DMS53 (cell line): ENCODE results near the gene RMND1.

ENCODE experiments used
- DNase-seq: peaks from one replicate; lab custom pipeline; 2025; lab: John Stamatoyannopoulos, UW

The RMND1 gene

GRCh38 chr6:151414641-151415260, 37.2 kb downstream of the RMND1 start:
- DNase-seq, result no peak

DNA sequence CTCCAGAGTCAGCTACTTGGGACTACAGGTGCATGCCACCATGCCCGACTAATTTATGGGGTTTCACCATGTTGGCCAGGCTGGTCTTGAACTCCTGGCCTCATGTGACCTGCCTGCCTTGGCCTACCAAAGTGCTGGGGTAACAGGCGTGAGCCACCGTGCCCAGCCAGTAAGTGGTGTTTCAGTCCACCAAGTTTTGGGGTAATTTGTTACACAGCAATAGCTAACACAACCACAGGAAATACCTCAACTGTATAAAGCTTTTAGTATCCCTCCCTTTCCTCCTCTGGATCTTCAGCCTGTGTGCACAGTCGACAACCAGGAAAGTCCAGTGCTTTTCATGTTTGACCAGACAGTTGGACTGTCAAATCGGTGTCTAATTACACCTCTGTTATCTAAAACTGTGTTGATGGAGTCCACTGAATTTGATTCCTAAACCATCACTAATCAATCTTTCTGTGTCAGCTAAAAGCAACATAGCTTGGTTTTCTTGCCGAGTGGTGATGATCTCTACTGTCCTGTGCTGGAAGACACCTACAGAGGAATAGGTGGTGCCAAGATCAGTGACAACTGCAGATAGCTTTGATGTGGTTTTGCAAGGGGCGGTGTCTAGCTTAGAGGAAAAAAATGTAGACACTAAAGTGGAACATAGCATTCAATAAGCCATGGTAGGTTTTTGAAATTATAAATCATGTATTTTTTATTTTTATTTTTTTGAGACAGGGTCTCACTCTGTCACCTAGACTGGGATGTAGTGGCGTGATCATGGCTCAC, 38.4 kb downstream of the RMND1 start:
- DNase-seq, result no peak

DNA sequence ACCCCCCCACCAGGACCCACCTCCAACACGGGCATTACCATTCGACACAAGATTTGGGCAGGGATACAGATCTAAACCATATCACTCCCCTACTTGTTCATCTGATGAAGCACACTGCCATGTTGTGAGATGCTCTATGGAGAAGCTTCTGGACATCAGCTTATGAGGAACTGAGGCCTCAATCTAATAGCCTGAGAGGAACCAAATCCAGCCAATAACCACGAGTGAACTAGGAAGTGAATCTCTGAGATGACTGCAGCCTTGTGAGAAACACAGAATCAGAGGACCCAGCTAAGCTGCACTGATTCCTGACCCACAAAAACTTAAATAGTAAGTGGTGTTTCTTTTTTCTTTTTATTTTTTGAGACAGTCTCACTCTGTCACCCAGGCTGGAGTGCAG, 39.0 kb downstream of the RMND1 start:
- DNase-seq, result no peak

- no peak for DNase-seq
These were observed 42.2 kb downstream of the RMND1 start for GRCh38 chr6:151409679-151410078.

GRCh38 chr6:151409260-151409659, 42.7 kb downstream of the RMND1 start:
- no peak for DNase-seq

GRCh38 chr6:151408858-151409257, 43.1 kb downstream of the RMND1 start:
- no peak for DNase-seq

DNA sequence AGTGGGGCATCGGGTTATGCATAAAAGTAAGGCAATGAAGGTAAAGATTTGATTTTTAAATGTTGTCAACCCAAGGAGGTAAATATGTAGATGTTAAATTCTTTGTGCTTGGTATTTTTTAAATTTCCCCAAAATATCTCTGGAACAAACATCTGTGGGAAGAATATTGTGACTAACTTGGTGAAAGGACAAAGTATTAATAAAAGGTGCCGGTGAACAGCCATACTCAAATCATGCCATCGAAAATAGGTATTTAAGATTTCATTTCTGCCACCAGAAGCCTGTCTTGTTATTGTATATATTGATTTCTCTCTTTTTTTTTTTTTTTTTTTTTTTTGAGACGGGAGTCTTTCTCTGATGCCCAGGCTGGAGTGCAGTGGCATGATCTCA, 48.0 kb downstream of the RMND1 start:
- DNase-seq, result no peak

GRCh38 chr6:151402228-151402627, 49.7 kb downstream of the RMND1 start:
- peak; percentile 14 for DNase-seq

DNA sequence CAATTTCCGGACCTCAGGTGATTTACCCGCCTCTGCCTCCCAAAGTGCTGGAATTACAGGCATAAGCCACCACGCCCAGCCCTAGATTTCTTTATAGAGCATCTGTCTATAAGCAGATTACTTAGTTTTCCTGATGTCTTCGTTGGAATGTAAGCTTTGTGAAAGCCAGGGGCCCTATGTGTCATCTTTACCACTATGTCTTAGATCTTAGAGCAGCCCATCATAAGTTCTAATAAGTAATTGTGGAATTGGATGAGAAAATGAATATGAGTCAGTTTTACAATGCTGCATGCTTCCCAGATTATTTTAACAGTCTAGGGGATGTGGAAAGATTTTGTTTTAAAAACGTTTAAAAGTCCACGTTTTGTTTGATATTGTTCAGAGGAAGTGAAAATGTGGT, 51.5 kb downstream of the RMND1 start:
- DNase-seq, result no peak

DNA sequence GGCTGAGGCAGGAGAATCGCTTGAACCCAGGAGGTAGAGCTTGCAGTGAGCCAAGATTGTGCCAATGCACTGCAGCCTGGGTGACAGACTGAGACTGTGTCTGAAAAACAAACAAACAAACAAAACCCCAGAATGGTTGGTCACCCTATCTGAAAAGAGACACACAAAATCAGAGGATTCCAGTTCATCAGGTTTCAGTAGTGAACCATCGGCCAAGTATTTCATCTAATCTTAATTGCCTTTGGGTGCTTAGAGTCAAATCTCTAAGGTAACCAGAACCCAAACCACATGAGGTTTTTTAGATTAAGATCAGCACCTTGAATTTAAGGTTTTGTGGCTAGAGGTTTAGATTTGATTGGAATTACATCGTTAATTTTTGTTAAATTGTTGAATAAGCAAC, 52.2 kb downstream of the RMND1 start:
- no peak for DNase-seq

DNA sequence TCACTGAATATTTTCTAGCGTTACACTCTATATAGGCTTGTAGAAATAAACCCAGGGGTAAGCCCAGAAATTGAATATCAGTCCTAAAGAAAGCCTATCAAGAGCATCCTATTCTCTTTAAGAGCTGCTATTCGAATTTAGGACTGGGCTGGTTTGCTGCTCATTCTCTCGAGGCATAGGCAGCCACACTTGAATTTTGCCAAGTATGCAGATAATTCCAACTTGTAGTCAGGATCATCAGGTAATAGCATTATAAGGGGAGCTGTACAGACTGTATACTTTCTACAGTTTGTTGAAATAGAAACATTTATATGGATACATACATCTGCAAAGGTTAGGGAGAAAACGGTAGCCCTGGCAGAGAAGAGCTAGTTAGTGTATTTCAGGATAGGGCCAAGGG, 58.5 kb downstream of the RMND1 start:
- DNase-seq, result no peak

GRCh38 chr6:151392427-151392826, 59.5 kb downstream of the RMND1 start:
- DNase-seq, result no peak

GRCh38 chr6:151391471-151392413, 60.2 kb downstream of the RMND1 start, which contains the start of gene ZBTB2:
TSS of gene ZBTB2 (minus strand) at chr6:151391559. CDS start at chr6:151373637, 17,922 bp downstream.
- DNase-seq, result peak; percentile 89

GRCh38 chr6:151390851-151391470, 61.0 kb downstream of the RMND1 start:
- peak; percentile 84 for DNase-seq

DNA sequence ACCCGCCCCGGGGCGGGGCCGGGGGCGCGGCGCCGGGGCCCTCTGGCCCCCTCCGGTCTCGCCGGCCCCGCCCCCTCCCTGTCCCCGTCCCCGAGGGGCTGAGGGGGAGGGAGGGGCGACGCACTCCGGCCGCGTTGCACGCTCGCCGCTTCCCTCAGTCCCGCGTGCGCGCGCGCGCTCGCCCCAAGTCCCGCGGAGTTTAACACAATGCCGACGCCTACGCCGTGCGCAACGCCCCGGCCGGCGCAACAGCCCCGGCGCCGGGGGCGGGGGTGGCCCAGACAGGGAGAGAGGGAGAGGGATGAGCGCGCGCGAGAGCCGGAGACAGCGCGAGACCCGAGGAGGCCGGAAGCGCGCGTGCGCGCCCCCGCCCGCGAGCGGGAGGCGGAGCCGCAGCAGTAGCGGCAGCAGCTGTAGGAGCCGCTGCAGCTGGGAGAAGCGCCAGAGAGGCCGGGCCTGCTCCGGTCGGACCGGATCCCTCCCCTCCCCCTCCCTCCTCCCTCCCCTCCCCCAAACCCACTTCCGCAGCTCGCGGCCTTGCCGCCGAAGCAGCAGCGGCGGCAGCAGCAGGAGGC, 61.6 kb downstream of the RMND1 start:
- DNase-seq, result peak; percentile 98

DNA sequence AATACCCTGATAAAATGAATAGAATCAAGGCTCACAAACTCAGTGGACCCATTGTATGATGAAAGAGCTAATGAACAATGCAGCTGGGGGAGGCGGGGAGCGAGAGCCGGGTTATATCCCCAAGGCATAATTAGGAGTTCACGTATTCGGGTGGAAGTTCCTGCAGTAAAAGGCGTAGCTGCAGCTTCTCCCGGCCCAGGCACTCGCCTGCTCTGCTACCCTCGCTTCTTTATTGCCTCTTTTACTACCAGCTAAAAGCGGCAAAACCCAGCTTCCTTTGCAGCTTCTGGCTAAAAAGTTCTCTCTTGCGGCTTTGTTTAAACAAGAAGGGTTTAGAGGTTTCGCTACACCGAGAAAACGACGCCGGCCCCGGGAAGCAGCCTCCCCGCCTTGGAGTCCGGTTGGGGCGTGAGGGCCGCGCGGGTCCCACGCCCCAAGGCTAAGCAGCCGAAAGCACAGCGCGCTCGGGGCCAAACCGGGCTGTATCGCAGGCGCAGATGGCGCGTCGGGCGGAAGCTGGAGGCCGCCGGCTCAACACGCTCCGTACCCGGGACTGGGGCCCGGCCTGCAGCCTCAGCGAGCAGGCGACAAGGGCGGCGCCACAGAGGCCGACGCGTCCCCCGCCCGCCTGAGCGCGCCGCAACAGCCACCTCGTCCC, 62.2 kb downstream of the RMND1 start:
- peak; percentile 73 for DNase-seq

- DNase-seq, result peak; percentile 53
These were observed 62.8 kb downstream of the RMND1 start for GRCh38 chr6:151388997-151389617.

DNA sequence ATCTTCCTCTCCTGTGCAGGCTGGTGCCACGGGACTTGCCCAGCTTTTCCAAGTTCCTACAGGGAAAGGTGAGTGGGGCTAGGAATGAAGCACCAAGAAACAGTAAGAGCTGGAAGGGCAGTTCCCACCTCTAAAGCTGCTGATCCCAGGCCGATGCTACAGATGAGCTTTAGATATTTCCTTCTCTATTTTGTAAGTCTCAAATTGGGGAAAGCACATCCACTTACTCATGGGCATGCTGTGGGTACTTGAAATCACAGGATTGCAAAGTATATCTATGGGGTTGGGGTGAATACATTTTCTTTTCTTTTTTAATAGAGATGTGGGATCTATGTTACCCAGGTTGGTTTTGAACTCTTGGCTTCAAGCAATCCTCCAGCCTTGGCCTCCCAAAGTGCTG, 63.7 kb downstream of the RMND1 start:
- no peak for DNase-seq

GRCh38 chr6:151387175-151387970, 64.6 kb downstream of the RMND1 start:
- DNase-seq, result no peak

DNA sequence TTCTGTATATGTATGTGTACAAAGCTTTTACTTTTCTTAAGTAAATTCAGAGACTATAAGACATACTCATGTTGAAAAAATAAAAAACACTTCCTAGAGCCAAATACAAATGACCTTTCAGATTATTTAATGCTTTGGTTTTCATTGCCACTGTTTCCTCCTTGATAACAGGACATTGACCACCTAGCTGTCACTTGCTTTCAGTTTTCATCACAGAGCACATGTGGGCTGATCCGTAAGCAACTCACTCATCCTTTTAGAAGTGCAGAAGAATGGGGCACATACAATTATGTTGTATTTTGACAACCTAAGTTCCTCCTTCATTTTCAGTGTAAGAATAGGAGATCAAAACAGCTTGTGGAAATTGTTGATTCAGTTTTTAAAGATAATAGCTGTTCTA, 66.7 kb downstream of the RMND1 start:
- no peak for DNase-seq
